Stimulated activated CD8-positive, alpha-beta memory T cell treated with anti-CD3 and anti-CD28 coated beads, Interleukin-12 subunit alpha, Interleukin-12 subunit beta, amount 100 ng/mL, for 24 hours (primary cell): ENCODE data around the gene NAP1L4.
"Not testable (repeated sequence)": the region's sequence is repeated elsewhere in the genome, so short reads cannot be mapped to it uniquely, and the experiment has no call there.

Experiments
- DNase-seq: peaks from one replicate; pipeline ENCODE4 v3.0.0-alpha.2; 2020; ENCODE audit errors: extremely low read depth

Gene NAP1L4

GRCh38 chr11:2960139-2960538, 32.0 kb downstream of the NAP1L4 start:
- DNase-seq = no peak

- DNase-seq = no peak
Observed at GRCh38 chr11:2958251-2958650, 33.9 kb downstream of the NAP1L4 start.

- DNase-seq = no peak
Observed at GRCh38 chr11:2955906-2956476, 36.1 kb downstream of the NAP1L4 start.

- no peak for DNase-seq
Observed at GRCh38 chr11:2954263-2954662, 37.9 kb downstream of the NAP1L4 start.

- no peak for DNase-seq
Observed at GRCh38 chr11:2952290-2952689, 39.8 kb downstream of the NAP1L4 start.

- no peak for DNase-seq
Observed at GRCh38 chr11:2951231-2952110, 40.7 kb downstream of the NAP1L4 start.

- no peak for DNase-seq
Observed at GRCh38 chr11:2950825-2951224, 41.3 kb downstream of the NAP1L4 start.

GRCh38 chr11:2949920-2950319, 42.2 kb downstream of the NAP1L4 start:
- no peak for DNase-seq

GRCh38 chr11:2947744-2948143, 44.4 kb downstream of the NAP1L4 start:
- DNase-seq = no peak

- no peak for DNase-seq
Observed at GRCh38 chr11:2945757-2946287, 46.3 kb downstream of the NAP1L4 start.

GRCh38 chr11:2945031-2945756, 46.9 kb downstream of the NAP1L4 start:
- no peak for DNase-seq

- no peak for DNase-seq
Observed at GRCh38 chr11:2944530-2944929, 47.6 kb downstream of the NAP1L4 start.

- DNase-seq = no peak
Observed at GRCh38 chr11:2943711-2944118, 48.4 kb downstream of the NAP1L4 start.

- DNase-seq = no peak
Observed at GRCh38 chr11:2942872-2943710, 49.0 kb downstream of the NAP1L4 start.

GRCh38 chr11:2942447-2942846, 49.7 kb downstream of the NAP1L4 start:
- no peak for DNase-seq

GRCh38 chr11:2940921-2941821, 51.0 kb downstream of the NAP1L4 start:
- DNase-seq = no peak

- DNase-seq = no peak
Observed at GRCh38 chr11:2940147-2940920, 51.8 kb downstream of the NAP1L4 start.

GRCh38 chr11:2938458-2939418, 53.4 kb downstream of the NAP1L4 start:
- DNase-seq = not testable (repeated sequence)
